SH-SY5Y (cell line): Measurements from ENCODE around the gene POMC.

Experiments
- GATA2 ChIP-seq: IDR thresholded peaks from 2 replicates; pipeline ENCODE4 v1.6.1; 2011; ENCODE audit warnings: mild to moderate bottlenecking, low read depth, low read length
- GATA3 ChIP-seq: IDR thresholded peaks from 2 replicates; pipeline ENCODE4 v1.6.1; 2011; ENCODE audit warnings: low read depth, mild to moderate bottlenecking, low read length, moderate library complexity

DNA sequence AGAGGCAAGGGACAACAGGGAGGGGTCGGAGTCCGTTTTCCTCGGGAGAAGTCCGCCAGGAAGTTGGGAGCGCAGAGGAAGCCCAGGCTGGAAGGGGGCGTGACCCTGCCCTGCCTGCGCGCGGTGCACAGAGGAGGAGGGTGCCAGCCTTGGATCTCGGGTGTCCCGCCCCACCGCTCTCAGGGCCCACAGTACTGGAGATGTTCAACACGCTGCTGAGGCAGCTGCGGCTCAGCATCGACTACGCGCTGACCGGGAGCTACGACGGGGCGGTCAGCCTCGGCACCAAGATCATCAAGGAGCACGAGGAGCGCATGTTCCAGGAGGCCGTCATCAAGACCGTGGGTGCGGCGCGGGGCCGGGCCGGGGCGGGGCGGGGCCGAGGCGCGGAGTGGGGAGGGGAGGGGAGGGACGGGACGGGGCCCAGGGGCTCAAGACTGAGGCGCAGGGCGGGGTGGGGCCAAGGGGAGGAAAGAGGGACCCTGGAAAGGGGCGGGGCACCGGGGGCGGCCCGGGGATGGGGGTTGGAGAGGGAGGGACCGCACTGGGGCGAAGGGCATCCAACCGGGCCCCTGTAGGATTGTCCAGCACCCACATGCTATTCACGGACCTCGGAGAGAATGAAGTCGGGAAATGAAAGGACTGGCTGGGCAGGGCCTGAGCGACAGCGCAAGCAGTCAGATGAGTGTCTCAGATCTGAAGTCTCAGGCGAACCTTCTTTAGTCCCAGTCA is 36.6 kb downstream of the POMC start:
- TF ChIP-seq GATA2 (no peak), GATA3 (no peak)
